Suprapubic skin (tissue), 4 donors: ENCODE results near the gene ANKRD44.

Experiments
- POLR2A ChIP-seq, 2 donors: fragments of 450-650 bp; IDR thresholded peaks; one replicate each; pipeline ENCODE4 v1.6.1; 2017; ENCODE audit warnings: antibody characterized with exemption in 2 of 2, mild to moderate bottlenecking in 2 of 2, moderate library complexity in 2 of 2
- POLR2AphosphoS5 ChIP-seq, 3 donors: sonication (generic); formaldehyde crosslinking; IDR thresholded peaks; one replicate each; pipeline ENCODE4 v1.6.1; 2017; ENCODE audit warnings: antibody characterized with exemption in 3 of 3
- TF ChIP-seq, protein P1 (sequence below), 2 donors: fragments of 200-600 bp in 1 of 2; fragments of 450-650 bp in 1 of 2; sonication (generic) in 1 of 2; IDR thresholded peaks; one replicate each; pipeline ENCODE4 v1.5.1; 2016 to 2019; ENCODE audit warnings: antibody characterized with exemption in 2 of 2, mild to moderate bottlenecking in 1 of 2, moderate library complexity in 1 of 2

- TF ChIP-seq POLR2A (IDR thresholded peaks at IDR 0.05): no peak
- TF ChIP-seq, protein P1, sequence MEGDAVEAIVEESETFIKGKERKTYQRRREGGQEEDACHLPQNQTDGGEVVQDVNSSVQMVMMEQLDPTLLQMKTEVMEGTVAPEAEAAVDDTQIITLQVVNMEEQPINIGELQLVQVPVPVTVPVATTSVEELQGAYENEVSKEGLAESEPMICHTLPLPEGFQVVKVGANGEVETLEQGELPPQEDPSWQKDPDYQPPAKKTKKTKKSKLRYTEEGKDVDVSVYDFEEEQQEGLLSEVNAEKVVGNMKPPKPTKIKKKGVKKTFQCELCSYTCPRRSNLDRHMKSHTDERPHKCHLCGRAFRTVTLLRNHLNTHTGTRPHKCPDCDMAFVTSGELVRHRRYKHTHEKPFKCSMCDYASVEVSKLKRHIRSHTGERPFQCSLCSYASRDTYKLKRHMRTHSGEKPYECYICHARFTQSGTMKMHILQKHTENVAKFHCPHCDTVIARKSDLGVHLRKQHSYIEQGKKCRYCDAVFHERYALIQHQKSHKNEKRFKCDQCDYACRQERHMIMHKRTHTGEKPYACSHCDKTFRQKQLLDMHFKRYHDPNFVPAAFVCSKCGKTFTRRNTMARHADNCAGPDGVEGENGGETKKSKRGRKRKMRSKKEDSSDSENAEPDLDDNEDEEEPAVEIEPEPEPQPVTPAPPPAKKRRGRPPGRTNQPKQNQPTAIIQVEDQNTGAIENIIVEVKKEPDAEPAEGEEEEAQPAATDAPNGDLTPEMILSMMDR (IDR thresholded peaks at IDR 0.05): no peak
- TF ChIP-seq POLR2AphosphoS5 (IDR thresholded peaks at IDR 0.05): no peak
Observed at GRCh38 chr2:197107291-197108269, 203.0 kb downstream of the ANKRD44 start.
